ENCODE measurements around the gene SPON1.

DNA sequence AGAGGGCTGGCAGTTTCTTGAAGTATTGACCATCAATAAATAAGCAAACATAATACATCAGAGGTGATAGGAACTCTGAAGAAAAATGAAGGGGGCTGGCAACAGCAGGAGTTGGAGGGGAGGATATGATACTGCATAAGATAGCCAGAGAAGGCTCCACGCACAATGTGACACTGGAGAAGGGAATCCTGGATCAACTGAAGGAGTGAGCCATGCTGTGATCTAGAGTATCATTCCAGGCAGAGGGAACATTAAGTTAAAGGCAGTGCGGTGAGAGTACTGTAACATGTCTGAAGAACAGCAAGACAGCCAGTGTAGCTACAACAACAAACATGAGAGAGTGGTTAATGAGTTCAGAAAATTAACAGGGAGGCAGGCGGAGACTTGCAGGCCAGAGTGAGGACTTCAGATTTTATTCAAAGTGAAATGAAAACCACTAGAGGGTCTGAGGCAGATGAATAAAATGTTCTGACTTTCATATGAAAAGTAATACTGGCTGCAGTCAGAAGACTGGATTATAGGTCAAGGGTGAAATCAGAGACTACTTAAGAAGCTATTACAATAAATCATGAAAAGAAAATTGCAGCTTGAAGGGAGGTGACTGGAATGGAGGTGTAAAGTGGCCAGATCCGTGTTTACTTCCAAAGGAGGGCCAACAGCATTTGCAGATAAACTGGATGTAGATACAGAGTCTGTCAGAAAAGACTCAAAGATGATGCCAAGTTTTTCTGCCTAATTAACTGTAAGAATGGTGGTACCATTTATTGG is 347.1 kb downstream of the SPON1 start:
- TF ChIP-seq REST (IDR thresholded peaks at IDR 0.05; ENCODE audit: low read depth, low read length), result no peak
- no peak for TF ChIP-seq GABPA (IDR thresholded peaks at IDR 0.05; ENCODE audit: low read depth)
- TF ChIP-seq CTCF (IDR thresholded peaks at IDR 0.05 in 2 of 3, conservative IDR thresholded peaks at IDR 0.05 in 1 of 3; ENCODE audit: control insufficient read depth in 2 of 3, extremely low read depth in 1 of 3, insufficient read depth in 1 of 3, low read depth in 3 of 3, low read length in 3 of 3), result no peak
- no peak for TF ChIP-seq CHD1 (IDR thresholded peaks at IDR 0.05; ENCODE audit: low read depth, low read length)
- no peak for TF ChIP-seq RAD21 (IDR thresholded peaks at IDR 0.05; ENCODE audit: insufficient read depth, low read depth, low read length)
- no peak for TF ChIP-seq NFIC (IDR thresholded peaks at IDR 0.05; ENCODE audit: low read depth, low read length)
- no peak for TF ChIP-seq TCF7 (IDR thresholded peaks at IDR 0.05; ENCODE audit: borderline replicate concordance)
- TF ChIP-seq ZSCAN29 (IDR thresholded peaks at IDR 0.05), result no peak
- no peak for TF ChIP-seq NFYA (IDR thresholded peaks at IDR 0.05; ENCODE audit: borderline replicate concordance, low read depth, low read length)
- TF ChIP-seq HDAC2 (IDR thresholded peaks at IDR 0.05), result no peak
- TF ChIP-seq EZH2 (IDR thresholded peaks at IDR 0.05; ENCODE audit: borderline replicate concordance, control insufficient read depth, low read depth, low read length), result no peak
- TF ChIP-seq, protein P1, sequence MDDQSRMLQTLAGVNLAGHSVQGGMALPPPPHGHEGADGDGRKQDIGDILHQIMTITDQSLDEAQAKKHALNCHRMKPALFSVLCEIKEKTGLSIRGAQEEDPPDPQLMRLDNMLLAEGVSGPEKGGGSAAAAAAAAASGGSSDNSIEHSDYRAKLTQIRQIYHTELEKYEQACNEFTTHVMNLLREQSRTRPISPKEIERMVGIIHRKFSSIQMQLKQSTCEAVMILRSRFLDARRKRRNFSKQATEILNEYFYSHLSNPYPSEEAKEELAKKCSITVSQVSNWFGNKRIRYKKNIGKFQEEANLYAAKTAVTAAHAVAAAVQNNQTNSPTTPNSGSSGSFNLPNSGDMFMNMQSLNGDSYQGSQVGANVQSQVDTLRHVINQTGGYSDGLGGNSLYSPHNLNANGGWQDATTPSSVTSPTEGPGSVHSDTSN (IDR thresholded peaks at IDR 0.05; ENCODE audit: insufficient replicate concordance, low read depth, low read length), result no peak
- TF ChIP-seq ZBTB40 (IDR thresholded peaks at IDR 0.05; ENCODE audit: borderline replicate concordance), result no peak
- TF ChIP-seq TAF1 (IDR thresholded peaks at IDR 0.05; ENCODE audit: borderline replicate concordance, low read depth, low read length), result no peak
